GM20431 (cell line): ENCODE results near the gene CABP1.
"Not testable (repeated sequence)": the region's sequence is repeated elsewhere in the genome, so short reads cannot be mapped to it uniquely, and the experiment has no call there.

Experiments used
- in situ Hi-C: fragments of 300-500 bp; cut with MseI, MboI; formaldehyde crosslinking; loops from one replicate; pipeline ENCODE4 v1.15.0; 2020; ENCODE audit warnings: low sequenced_read_pairs; ENCODE audit not compliant: unreplicated experiment

CABP1 gene

DNA sequence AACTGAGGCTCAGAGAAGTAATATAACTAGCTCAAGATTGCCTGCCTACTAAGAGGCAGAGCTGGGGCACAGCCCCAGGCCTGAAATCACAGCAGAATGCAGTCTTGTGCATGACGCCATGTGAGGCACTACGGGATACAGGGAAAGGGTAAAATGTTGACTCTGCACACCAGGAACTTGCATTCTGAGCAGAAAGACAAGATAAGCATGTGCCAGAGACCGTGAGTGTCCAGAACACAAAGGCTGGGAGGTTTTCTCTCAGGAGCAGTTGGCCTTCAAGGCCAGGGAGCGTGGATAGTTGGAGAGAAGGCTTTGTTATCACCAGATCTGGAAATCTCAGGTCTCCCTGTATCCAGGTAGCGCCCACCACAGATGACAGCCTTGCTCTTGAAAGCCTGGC lies 23.3 kb downstream of the CABP1 start:
- in situ Hi-C loops = no loop called here

DNA sequence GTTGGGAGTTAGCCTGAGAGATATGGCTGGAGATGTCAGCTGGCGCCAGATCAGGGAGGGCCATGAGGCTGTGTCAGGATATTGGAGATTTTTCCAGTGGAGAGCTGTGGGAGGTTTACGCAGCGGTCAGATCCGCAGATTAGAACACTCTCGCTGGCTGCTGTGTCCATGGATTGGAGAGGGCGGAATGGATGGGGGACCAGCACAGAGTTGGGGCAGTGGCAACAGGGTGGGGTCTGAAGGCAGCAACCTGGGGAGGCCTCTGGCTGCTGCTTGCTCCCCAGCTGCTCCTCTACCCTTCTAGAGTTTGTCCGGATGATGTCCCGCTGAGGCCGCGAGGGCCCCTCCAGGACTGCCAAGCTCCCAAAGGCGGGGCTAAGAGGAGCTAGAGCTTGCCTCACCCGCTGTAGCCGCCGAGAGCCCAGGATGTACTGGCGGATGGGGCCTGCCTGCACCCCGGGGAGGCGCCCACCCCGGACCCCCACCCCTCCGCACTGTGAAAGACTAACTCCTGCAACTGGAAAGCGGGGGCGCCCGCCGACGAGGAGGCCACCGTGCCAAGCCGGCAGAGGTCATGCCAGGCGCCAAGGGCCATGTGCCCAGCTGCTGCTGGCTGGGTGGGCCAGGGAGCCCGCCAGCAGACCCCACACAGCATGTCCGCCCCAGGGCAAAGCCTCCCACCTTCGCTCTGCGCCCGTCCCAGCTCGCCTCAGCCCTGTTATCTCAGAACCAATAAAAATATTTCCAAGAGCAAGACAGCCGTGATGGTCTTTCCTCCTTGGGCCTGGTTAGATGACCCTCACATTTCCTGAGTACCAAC lies 26.4 kb downstream of the CABP1 start:
- in situ Hi-C loops = no loop called here

DNA sequence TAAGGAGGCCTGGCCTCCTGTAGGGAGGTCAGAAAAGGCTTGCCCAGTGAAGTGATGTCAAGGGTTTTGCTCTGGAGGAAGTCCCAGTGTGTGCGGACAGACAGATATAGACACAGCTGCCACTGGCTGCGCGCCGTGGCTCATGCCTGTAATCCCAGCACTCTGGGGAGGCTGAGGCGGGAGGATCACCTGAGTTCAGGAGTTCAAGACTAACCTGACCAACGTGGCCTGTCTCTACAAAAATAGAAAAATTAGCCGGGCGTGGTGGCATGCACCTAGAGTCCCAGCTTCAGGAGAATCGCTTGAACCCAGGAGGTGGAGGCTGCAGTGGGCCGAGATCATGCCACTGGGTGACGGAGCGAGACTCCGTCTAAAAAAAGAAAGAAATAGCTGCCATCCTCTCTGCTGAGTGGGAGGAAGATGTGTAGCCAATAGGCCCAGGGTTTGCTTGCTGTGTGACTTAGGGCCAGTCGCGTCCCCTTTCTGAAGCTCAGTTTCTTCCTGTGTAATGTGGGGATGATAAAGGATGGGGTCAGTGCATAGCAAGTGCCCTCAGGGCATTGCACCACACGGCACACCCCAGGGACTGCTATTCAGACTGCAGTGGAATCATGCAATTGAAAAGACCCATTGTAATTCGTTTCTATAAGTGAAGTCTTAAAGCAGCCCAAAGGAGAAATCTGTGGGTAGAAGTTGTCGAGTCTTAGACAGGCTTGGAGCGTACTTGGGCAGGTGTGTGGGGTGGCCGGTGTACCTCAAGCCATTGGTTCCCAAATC lies 27.9 kb downstream of the CABP1 start:
- in situ Hi-C loops = no loop called here

DNA sequence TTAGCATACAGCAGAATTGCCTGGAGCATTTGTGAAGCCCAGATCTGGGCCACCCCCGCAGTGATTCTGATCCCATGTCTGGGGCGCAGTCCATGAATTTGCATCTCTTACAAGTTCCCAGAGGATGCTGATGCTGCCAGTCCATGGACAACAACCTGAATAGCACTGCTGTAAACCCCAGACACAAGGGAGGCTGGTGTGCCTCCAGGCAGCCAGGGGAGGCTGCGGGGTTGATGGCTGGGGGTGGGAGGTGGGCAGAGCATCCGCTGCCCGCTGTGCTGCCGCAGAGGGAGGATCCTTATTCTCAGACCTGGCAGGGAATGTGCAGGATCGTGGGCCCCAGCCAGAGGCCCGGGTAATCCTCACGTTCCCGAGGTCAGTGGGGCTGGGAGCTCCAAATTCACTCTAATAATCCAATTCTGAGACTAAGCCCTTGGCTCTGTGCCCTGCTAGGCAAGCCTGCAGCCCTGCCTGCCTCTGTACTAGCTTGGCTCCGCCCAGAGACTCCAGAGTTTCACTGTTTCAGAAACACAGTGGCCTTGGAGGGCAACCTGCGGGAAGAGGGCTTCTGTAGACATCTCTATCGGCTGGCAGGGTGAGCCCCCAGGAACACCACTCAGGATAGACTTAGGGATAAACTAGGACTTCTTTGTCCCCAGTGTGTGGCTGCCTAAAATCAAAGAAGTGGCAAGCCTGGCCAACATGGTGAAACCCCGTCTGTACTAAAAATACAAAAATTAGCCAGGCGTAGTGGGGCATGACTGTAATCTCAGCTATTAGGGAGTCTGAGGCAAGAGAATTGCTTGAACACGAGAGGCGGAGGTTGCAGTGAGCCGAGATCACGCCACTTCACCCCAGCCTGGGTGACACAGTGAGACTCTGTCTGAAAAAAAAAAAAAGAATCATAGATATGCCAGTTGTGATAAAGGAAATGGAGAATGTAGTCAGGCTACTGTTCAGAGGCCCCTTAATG lies 28.7 kb downstream of the CABP1 start:
- in situ Hi-C loops = no loop called here

DNA sequence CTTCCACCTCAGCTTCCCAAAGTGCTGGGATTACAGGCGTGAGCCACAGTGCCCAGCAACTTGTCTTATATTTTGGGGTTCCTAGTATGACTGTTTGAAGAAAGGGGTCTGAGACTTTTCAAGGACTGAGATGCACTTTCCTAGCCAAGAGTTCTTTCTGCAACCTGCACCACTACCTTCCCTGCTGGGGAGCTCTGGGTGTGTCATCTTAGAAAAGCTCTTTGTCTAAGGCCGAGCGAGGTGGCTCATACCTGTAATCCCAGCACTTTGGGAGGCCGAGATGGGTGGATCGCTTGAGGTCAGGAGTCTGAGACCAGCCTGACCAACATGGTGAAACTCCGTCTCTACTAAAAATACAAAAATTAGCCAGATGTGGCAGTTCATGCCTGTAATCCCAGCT lies 29.8 kb downstream of the CABP1 start:
- in situ Hi-C loops = not testable (repeated sequence)

DNA sequence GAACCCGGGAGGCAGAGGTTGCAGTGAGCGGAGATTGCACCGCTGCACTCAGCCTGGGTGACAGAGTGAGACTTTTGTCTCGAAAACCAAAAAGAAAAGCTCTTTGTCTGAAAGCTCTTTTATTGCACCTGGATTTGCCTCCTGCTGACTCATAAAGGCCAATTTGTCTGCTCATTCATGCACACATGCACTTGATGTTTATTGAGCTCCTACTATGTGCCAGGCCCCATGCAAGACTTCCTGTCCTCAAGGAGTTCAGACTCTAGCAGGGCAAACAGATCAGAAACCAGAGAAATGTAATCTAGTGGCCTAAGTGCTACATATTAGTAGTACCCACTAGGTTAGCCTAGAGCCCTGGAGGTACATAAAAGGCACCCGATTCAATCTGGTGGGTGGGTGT lies 30.2 kb downstream of the CABP1 start:
- in situ Hi-C loops = no loop called here

DNA sequence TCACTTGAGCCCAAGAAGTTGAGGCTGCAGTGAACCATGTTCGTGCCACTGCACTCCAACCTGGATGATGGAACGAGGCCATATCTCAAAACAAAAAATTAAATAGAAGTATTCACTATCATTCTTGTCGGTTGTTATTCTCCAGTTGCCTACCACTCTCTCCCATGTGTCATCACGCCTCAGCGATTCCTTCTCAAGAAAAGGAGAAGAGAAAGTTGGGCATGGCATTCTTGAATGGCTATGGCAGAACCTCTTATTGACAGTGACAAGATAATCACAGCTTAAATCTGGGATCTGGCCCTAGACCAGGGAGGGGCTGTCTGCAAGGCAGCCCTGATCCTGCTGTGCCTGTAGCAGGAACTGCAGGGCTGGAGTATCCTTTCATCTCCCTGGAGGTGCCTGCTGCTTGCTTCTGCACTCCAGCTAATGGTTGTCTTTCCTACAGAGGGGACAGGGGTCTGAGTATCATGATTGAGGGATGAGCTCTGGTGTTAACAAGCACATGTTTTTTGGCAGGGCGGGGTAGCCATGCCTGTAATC lies 33.7 kb downstream of the CABP1 start:
- in situ Hi-C loops = no loop called here

DNA sequence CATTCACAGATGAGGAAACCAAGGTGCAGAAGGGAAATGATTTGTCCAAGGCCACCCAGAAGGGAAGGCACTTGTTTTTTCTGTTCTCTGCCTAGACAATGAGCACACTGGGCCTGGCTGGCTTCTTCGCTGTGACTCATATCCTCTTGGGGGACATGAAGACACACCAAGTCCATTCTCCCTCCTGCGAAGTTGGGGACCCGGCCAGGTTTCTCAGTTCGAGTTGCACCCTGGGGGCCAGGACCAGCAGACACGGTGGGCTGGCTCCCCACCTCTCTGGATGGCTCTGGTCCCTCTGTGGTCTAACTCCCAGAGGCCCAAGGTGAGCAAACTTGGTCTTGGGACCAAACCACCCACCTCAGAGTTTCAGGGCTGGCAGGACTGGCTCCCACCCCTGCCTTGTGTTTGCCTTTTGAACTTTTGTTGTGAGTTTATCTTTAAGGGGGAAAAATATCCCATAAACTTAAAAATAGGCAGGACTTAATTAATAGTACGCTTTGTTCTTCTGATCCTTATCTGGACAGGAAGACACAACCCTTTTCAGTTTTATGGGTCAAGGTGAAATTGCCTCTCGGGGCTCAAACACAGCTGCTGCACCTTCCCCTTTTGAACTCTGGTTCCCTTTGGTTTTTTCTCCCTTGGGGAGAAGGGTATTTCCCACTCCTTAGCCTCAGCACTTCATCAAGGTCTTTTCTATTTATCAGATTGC lies 37.5 kb downstream of the CABP1 start:
- in situ Hi-C loops = no loop called here

DNA sequence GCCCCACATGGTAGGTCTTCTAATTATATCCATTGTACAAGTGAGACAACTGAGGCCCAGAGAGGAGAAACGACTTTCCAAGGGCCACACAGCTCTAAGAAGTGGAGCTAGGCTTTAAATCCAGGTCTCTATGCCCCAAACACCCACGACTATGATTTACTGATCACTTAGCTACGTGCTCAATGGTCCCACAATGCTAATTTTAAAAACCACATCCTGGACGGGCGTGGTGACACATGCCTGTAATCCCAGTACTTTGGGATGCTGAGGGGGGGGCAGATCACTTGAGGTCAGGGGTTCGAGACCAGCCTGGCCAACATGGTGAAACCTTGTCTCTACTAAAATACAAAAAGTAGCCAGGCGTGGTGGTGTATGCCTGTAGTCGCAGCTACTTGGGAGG lies 38.1 kb downstream of the CABP1 start:
- in situ Hi-C loops = no loop called here

DNA sequence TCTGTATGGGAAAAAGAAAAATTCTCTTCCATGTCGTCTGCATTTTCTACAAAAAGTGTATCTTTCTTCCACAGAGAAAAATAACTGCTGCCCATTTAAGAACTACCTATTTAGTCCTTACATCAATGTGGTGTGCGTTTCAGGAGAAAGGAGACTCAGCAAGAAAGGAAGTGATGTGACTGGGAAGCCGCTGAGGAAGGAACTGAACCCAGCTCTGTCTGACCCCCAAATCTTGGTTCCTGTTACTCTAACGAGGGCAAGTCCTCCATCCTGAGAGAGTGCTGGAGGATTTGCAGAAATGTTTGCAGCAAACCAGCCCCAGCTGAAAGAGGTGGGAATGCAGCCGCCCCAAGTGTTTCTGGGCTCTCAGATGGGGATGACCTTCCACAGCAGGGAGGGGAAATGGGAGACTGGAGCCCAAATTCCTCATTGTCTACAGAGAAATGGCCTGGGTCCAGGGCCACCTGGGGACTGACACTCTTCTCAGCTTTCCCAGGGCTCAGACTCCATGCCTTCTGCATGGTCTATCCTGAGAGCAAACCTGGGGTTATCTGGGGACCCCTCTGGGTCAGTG lies 39.8 kb downstream of the CABP1 start:
- in situ Hi-C loops = no loop called here

DNA sequence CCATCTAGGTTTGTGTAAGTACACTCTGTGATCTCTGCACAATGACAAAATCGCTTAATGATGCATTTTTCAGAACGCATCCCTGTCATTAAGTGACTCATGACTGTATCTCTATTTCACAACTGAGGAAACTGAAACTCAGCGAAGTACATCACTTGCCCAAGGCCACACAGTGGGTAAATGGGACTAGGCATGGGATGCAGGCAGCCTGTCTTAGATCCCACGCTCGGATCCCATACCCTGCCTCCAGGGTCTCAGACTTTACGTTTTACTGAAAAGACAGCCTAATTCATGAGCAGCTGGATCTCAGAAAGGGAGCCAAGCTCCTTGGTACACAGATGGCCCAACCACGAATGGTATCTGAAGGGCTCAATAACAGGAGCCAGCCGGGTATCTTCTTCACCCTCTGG lies 44.1 kb downstream of the CABP1 start:
- in situ Hi-C loops = no loop called here

DNA sequence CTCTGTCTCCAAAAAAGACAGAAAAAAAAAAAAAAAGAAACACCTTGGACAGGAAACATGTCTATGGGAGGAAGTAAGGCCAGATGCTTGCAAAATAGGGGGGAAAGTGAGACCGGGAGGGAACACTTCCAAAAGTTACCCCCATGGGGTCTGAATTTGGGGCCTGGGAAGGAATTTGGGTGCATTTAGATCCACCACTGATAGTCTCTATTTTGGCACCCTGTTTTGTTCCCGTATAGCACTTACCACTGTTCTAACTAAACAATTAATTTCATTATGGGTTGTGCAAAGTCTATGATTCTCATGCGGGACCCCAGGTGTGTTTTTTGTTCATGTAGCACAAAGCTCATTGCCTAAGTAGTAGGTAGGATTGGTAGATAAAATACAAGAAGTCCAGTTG lies 45.1 kb downstream of the CABP1 start:
- in situ Hi-C loops = no loop called here

DNA sequence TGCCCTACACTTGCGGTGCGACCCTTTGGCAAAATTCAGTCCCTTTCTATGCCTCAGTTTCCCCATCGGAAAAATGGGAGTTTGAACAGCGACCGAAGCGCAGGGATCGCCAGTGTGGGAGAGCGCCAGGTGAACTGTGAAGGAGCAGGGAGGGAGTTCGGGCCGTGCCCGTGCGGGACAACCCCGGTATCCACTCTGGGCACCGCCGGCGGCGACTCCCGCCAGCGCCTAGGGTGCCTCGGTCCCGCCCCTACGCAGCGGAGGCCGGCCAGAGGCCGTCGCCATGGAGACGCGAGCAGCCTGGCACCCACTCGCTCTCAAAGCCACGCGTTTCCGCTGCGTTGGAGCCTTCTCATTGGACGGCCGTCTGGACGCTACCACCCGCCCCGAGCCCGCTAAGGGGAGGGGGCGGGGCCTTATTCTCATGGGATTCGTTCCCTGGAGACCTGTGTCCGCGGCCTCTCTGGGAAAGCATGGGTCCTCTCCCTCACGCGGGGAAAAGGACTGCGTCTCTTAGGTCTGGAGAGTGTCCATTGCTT lies 45.8 kb downstream of the CABP1 start:
- in situ Hi-C loops = no loop called here

DNA sequence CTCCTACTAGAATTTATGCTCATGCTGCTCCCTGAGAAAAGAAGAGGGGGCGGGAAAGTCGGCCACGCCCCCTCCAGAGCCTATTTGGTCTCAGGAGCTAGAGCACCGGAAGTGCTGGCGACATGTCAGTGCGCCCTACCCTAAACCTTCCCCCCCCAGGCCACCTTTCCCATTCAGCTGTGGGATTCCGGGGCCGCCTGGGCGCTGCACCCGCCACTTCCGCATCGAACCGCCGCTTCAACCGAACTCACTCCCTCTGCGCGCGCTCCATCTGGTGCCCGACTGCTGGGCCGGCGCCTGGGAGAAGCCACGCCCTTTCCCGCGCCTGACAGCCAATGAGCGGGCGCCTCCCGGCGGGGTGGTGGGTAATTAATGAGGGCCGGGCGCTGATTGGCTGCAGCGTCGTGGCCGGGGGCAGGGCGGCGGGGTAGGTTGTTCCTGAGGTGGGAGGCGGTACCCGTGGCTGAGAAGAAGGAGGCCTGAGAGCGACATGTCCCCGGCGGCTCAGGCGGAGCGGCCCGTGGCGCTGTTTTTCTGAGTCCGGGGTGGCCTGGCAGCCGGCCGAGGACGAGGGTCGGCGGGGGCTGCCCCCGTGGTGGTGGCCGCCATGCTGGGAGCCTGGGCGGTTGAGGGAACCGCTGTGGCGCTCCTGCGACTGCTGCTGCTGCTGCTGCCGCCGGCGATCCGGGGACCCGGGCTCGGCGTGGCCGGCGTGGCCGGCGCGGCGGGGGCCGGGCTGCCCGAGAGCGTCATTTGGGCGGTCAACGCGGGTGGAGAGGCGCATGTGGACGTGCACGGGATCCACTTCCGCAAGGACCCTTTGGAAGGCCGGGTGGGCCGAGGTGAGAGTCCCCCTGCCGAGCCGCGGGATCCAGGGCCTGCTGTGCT lies 46.5 kb downstream of the CABP1 start, which contains the start of gene MLEC:
MLEC (plus strand) TSS at position 460 of the 888 bp plus-strand sequence; CDS start at position 608, 148 bp downstream.
- in situ Hi-C loops = no loop called here

DNA sequence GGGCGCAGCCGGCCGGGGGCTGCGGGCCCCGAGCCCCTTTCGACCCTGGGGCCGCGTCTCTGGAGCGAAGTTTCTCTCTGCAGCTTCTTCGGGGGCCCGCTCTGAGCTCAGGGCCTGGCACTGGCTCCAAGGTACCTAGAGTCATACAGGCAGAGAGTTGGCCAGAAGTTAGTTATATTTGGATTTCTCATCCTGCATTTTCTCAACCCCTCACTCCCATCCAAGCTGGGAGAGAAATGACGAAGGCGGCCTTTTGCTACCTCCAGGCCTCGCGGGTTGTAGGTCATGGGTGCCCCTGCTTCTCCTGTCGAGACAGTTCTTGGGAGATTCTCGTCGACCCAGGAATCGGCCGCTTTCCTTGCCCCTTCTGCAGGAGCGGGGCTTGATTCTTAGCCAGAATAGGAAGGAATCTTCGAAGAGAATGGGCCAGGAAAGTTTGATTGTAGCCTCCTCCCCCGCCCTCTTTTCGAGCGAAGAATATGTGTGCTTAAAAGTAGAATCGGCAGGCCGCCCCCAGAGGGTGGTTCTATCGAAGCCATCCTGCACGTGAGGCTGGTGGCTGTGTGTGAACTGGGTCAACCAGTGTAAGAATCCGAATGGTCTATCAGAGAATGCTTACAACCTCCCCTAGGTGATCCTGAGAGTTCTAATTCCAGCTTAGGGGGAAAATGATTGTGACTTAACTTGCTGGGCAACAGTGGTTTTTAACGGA lies 47.3 kb downstream of the CABP1 start:
- in situ Hi-C loops = no loop called here

DNA sequence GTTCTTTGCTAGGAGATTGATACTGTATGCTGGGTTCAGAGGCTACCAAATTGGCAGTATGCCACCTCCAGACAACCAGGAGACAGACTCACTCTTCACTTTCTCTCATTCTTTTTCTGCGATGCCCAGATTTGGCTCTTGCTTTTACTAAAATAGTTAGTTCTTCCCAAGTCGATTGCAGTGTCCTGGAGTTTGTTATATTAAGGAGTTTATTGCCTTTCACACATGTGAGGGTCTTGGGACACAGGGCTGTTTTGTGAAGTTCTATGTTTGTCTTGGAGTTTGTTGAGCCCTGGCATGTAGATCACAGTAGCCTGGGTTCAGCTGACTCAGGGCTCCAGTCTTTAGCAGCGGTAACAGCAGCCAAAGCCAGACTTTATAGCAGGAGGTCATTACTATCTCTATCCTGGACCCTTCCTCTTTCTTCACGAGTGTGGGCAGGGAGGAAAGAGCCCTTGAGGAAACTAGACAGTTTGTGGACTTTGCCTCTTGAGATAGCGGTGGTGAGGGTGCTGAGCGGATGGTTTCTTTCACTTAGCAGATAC lies 48.2 kb downstream of the CABP1 start:
- in situ Hi-C loops = no loop called here
